Ishikawa (cell line): ENCODE measurements around the gene KRTAP1-5.

ENCODE experiments used
- CEBPB ChIP-seq: IDR thresholded peaks from 2 replicates; pipeline ENCODE4 v1.6.1; 2012
- CREB1 ChIP-seq: IDR thresholded peaks from 2 replicates; pipeline ENCODE4 v1.6.1; 2012; ENCODE audit warnings: low read depth
- EGR1 ChIP-seq: IDR thresholded peaks from 2 replicates; pipeline ENCODE4 v1.6.1; 2012
- EP300 ChIP-seq: IDR thresholded peaks from 2 replicates; pipeline ENCODE4 v1.6.1; 2012; ENCODE audit warnings: borderline replicate concordance
- FOXM1 ChIP-seq: IDR thresholded peaks from 2 replicates; pipeline ENCODE4 v1.6.1; 2012; ENCODE audit warnings: low read depth, borderline replicate concordance
- MAX ChIP-seq: IDR thresholded peaks from 2 replicates; pipeline ENCODE4 v1.6.1; 2012
- NFIC ChIP-seq: IDR thresholded peaks from 2 replicates; pipeline ENCODE4 v1.6.1; 2012
- RAD21 ChIP-seq: IDR thresholded peaks from 2 replicates; pipeline ENCODE4 v1.6.1; 2012; ENCODE audit warnings: low read depth
- REST ChIP-seq: IDR thresholded peaks from 2 replicates; pipeline ENCODE4 v1.6.1; 2012; ENCODE audit warnings: low read depth, mild to moderate bottlenecking
- TAF1 ChIP-seq: IDR thresholded peaks from 2 replicates; pipeline ENCODE4 v1.6.1; 2012; ENCODE audit warnings: low read depth, mild to moderate bottlenecking
- TEAD4 ChIP-seq: IDR thresholded peaks from 2 replicates; pipeline ENCODE4 v1.6.1; 2012
- USF1 ChIP-seq: IDR thresholded peaks from 2 replicates; pipeline ENCODE4 v1.6.1; 2012
- YY1 ChIP-seq: IDR thresholded peaks from 2 replicates; pipeline ENCODE4 v1.6.1; 2012; ENCODE audit warnings: low read depth

DNA sequence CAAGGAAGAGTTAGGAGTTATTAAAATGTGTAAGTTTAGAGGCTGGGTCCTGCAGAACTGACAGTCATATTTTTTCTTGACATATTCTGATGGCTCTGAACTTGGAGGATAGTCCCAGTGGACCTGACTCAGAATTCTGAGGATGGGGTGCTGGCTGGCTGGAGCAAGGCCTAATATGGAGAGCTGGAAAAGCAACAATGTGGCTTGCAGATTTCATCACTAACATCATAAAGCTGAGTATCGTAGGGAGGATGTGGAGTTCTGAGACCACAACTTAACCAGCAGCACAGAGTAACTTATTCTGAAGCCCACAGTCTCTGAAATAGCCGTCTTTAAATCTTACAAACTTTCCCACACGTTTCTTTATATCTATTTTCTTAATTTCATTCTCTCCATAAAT lies 2.3 kb downstream of the KRTAP1-5 start:
- TF ChIP-seq MAX (no peak), EGR1 (no peak), REST (no peak), RAD21 (no peak), FOXM1 (no peak), NFIC (no peak), YY1 (no peak), CREB1 (no peak), TAF1 (no peak), TEAD4 (no peak), EP300 (no peak), USF1 (no peak), CEBPB (no peak)
